Heart left ventricle (tissue), 13 donors: ENCODE results near the gene C8G.

Source experiments
- POLR2A ChIP-seq, 2 donors: fragments of 450-650 bp; IDR thresholded peaks; one replicate each; pipeline ENCODE4 v1.6.1; 2017; ENCODE audit warnings: antibody characterized with exemption in 2 of 2, mild to moderate bottlenecking in 2 of 2, moderate library complexity in 2 of 2
- TF ChIP-seq, protein P1 (sequence below), 12 donors: fragments of 200-600 bp; sonication (generic) in 4 of 12; IDR thresholded peaks; one replicate each; pipeline versions ENCODE4 v1.5.0 to v1.8.0; 2018 to 2022; ENCODE audit warnings: antibody characterized with exemption in 12 of 12, mild to moderate bottlenecking in 5 of 12
- donor health status: ischemic (EF 13 %, LVEDD 7.1; RV severe dilation, severe dysfunction).
- donor health status: DM: no; HTN: yes; CAD: no.
- donor health status: DM: no; HTN: no; CAD: no.
- donor health status: ischemic (EF 25% LVEDD 6.9; RV normal size, moderate dysfunction).
- donor health status: ischemic (EF 25% LVEDD 5.7; RV mildly dilated, moderate dysfunction).
- donor health status: ischemic (EF 35%, LVEDD 5.7; RV mildly dilated, moderate dysfunction).
- donor health status: nonischemic (EF 11% LVEDD 7.7; RV severe dilation, severe dysfunction).
- donor health status: DM: yes; HTN: yes; CAD: no.
- donor health status: PGD.
- donor health status: ischemic (EF 29% LVEDD 5.4; RV normal size, mild dysfunction).
- donor health status: nonischemic (EF 23%, LVEDD 6.1; RV moderate dilation, normal function).

DNA sequence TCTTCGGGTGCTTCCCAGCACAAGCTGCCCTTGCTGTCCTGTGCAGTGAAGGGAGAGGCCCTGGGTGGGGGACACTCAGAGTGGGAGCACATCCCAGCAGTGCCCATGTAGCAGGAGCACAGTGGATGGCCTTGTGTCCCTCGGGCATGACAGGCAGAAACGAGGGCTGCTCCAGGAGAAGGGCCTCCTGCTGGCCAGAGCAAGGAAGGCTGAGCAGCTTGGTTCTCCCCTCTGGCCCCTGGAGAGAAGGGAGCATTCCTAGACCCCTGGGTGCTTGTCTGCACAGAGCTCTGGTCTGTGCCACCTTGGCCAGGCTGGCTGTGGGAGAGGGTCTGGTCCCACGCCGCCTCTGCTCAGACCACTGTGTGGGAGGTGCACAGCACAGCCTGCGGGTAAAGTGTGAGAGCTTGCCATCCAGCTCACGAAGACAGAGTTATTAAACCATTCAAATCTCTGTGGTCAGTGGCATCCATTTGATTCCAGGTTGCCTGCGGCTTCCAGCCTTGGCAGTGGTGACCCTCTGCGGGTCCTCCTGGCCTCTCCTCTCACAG is 18.8 kb upstream of the C8G start:
- no peak for TF ChIP-seq POLR2A (IDR thresholded peaks at IDR 0.05)
- TF ChIP-seq, protein P1, sequence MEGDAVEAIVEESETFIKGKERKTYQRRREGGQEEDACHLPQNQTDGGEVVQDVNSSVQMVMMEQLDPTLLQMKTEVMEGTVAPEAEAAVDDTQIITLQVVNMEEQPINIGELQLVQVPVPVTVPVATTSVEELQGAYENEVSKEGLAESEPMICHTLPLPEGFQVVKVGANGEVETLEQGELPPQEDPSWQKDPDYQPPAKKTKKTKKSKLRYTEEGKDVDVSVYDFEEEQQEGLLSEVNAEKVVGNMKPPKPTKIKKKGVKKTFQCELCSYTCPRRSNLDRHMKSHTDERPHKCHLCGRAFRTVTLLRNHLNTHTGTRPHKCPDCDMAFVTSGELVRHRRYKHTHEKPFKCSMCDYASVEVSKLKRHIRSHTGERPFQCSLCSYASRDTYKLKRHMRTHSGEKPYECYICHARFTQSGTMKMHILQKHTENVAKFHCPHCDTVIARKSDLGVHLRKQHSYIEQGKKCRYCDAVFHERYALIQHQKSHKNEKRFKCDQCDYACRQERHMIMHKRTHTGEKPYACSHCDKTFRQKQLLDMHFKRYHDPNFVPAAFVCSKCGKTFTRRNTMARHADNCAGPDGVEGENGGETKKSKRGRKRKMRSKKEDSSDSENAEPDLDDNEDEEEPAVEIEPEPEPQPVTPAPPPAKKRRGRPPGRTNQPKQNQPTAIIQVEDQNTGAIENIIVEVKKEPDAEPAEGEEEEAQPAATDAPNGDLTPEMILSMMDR (IDR thresholded peaks at IDR 0.05), result no peak
